Psoas muscle (tissue), 8 donors: ENCODE data around the gene ZNF892. TPM values are rescaled to one million over a fixed set of nuclear protein-coding genes. Genes with fewer than 3 reads are reported as not detected.
A peak's percentile ranks its signal among the peaks of the same experiment; 100 is the strongest.

Source experiments
- ATAC-seq, 4 donors: fragments of 200-7000 bp; cut with Tn5 transposase; one replicate each; pipeline ENCODE4 v1.9.1; 2020; ENCODE audit warnings: moderate library complexity in 3 of 4, mild to moderate bottlenecking in 2 of 4
- DNase-seq, 2 donors: peaks; one replicate each; pipeline ENCODE4 v3.0.0-alpha.2; 2020
- H3K27ac ChIP-seq: fragments of 200-600 bp; one replicate; pipeline ENCODE4 v1.8.0; 2022
- H3K27me3 ChIP-seq, 3 donors: fragments of 200-600 bp in 1 of 3; one replicate each; pipeline versions ENCODE4 v1.6.1 to v1.8.0; 2013 to 2022; ENCODE audit warnings: low read length in 2 of 3, mild to moderate bottlenecking in 2 of 3, moderate library complexity in 1 of 3; ENCODE audit not compliant: insufficient read depth in 3 of 3
- H3K36me3 ChIP-seq, 2 donors: fragments of 200-600 bp in 1 of 2; one replicate each; pipeline versions ENCODE4 v1.6.1 to v1.8.0; 2013 to 2022; ENCODE audit warnings: low read depth in 1 of 2, mild to moderate bottlenecking in 1 of 2, moderate library complexity in 1 of 2; ENCODE audit not compliant: insufficient read depth in 1 of 2
- H3K4me1 ChIP-seq: fragments of 200-600 bp; one replicate; pipeline ENCODE4 v1.8.0; 2022
- H3K4me3 ChIP-seq: fragments of 200-600 bp; one replicate; pipeline ENCODE4 v1.8.0; 2022; ENCODE audit warnings: mild to moderate bottlenecking
- H3K9me3 ChIP-seq: fragments of 200-600 bp; one replicate; pipeline ENCODE4 v1.8.0; 2022
- CTCF ChIP-seq: fragments of 200-600 bp; IDR thresholded peaks from one replicate; pipeline ENCODE4 v1.8.0; 2022; ENCODE audit warnings: antibody characterized with exemption
- WGBS, 3 donors: extraction: QIAGEN DNeasy Blood & Tissue Kit; methylation state at CpG; one replicate each; pipeline versions ENCODE4 v1.1.6 to v1.1.7; 2013; 5-methylcytosine and 5-hydroxymethylcytosine counted together
- intact Hi-C, 2 donors: fragments of 100-400 bp; cut with DNase I; formaldehyde crosslinking; loops; one replicate each; pipeline versions ENCODE4 v1.11.0 to v1.14.2; 2022
- polyA plus RNA-seq, 3 donors: library from polyadenylated mRNA; stranded (reverse); fragments of 200-250 nt; gene quantifications; one replicate each; pipeline ENCODE4 v1.2.3, GENCODE V29; 2013
- total RNA-seq, 4 donors: library from RNA; stranded (reverse); fragmentation: NEBNext Ultra II Directional in 2 of 4; extraction: Animal tissue kit (Norgen Biotek cat#: 25700) in 2 of 4; gene quantifications; one replicate each; pipeline versions ENCODE4 v1.2.1 to v1.2.4, GENCODE V29; 2021 to 2023
- donor health status: healthy with polysubstance abuse.
- donor health status: DM: no; HTN: no; CAD: no; lungs with moderate emphysema.
- donor health status: Bipolar disorder and iron deficiency.
- donor health status: healthy.
- donor health status: DM: yes; HTN: yes; CAD: no.
- donor health status: DM: no; HTN: no; CAD: no.
- donor health status: DM: no; HTN: no; CAD: no.
- donor health status: DM: yes; HTN: yes; CAD: no.

ZNF892 gene
- total and polyA plus RNA-seq, 7 donors: 0.33 to 3.3 (median 1.9) TPM

- Histone ChIP-seq H3K9me3 (peaks cover 88% of the 10 kb centered on the region), H3K27ac (no peak overlapping the region), H3K36me3 (peaks cover 41 to 44% of the 10 kb centered on the region in 2 donors), H3K27me3 (no peaks in the 10 kb centered on the region), H3K4me3 (no peak overlapping the region), H3K4me1 (no peaks in the 10 kb centered on the region)
- WGBS, 3 donors: 96 to 98% (median 96%) methylated on average over 6 of the region's 6 CpGs
- no peak for ATAC-seq
- intact Hi-C loops: no loop called here
- TF ChIP-seq CTCF: no peak
- DNase-seq: no peak
Observed at GRCh38 chr2:95215018-95215612, 7.8 kb downstream of the ZNF892 start.

- ATAC-seq (no peak), DNase-seq (no peak)
- intact Hi-C loops: no loop called here
- peaks cover 2 to 15% of the 10 kb centered on the region in 2 donors for H3K36me3 ChIP-seq
- TF ChIP-seq CTCF: no peak
- H3K27ac ChIP-seq: no peak overlapping the region
- no peaks in the 10 kb centered on the region for H3K27me3 ChIP-seq
- no peaks in the 10 kb centered on the region for H3K4me1 ChIP-seq
- WGBS, 3 donors: 97 to 99% (median 98%) methylated on average over 3 of the region's 3 CpGs
- peaks cover 89% of the 10 kb centered on the region for H3K9me3 ChIP-seq
- H3K4me3 ChIP-seq: no peak overlapping the region
Observed at GRCh38 chr2:95220449-95220848, 13.1 kb downstream of the ZNF892 start.

- H3K36me3 ChIP-seq: peaks cover 0 to 3% of the 10 kb centered on the region in 2 donors
- TF ChIP-seq CTCF: no peak
- intact Hi-C loops: no loop called here
- H3K4me1 ChIP-seq: no peaks in the 10 kb centered on the region
- no peaks in the 10 kb centered on the region for H3K27me3 ChIP-seq
- ATAC-seq (no peak), DNase-seq (no peak)
- H3K4me3 ChIP-seq: no peak overlapping the region
- peaks cover 59% of the 10 kb centered on the region for H3K9me3 ChIP-seq
- H3K27ac ChIP-seq: no peak overlapping the region
Observed at GRCh38 chr2:95225658-95226057, 18.3 kb downstream of the ZNF892 start.

GRCh38 chr2:95231723-95232122 lies 24.4 kb downstream of the ZNF892 start:
- H3K9me3 ChIP-seq: peaks cover 36% of the 10 kb centered on the region
- H3K27ac ChIP-seq: no peak overlapping the region
- no peak overlapping the region for H3K4me3 ChIP-seq
- peak; percentile 26 for TF ChIP-seq CTCF
- ATAC-seq: no peak
- intact Hi-C loops: no loop called here
- no peaks in the 10 kb centered on the region for H3K4me1 ChIP-seq
- 42 to 48% (median 44%) methylated on average over 3 of the region's 3 CpGs for WGBS, 3 donors
- H3K27me3 ChIP-seq: no peaks in the 10 kb centered on the region
- peak in 1 of 2 donors; percentile 21 for DNase-seq
- H3K36me3 ChIP-seq: no peaks in the 10 kb centered on the region

- DNase-seq: no peak
- intact Hi-C loops: no loop called here
- Histone ChIP-seq H3K4me1 (no peaks in the 10 kb centered on the region), H3K36me3 (no peaks in the 10 kb centered on the region), H3K4me3 (no peak overlapping the region), H3K27me3 (no peaks in the 10 kb centered on the region), H3K27ac (no peak overlapping the region), H3K9me3 (peaks cover 39% of the 10 kb centered on the region)
- no peak for TF ChIP-seq CTCF
- no peak for ATAC-seq
- WGBS, 3 donors: 56 to 70% (median 58%) methylated on average over 1 of the region's 1 CpG
Observed at GRCh38 chr2:95232232-95232631, 24.9 kb downstream of the ZNF892 start.
